Measurements from ENCODE around the gene ANKRD13B. TPM values are rescaled to one million over a fixed set of nuclear protein-coding genes. Genes with fewer than 3 reads are reported as not detected.

The ANKRD13B gene
- total RNA-seq, 1 donor from 2014 or later = 27.5 TPM

GRCh38 chr17:29561554-29562517 is 31.1 kb upstream of the ANKRD13B start:
- Mint-ChIP-seq H3K4me3 (ENCODE audit: low read depth) (no peak overlapping the region), H3K36me3 (ENCODE audit: insufficient read depth) (no peaks in the 10 kb centered on the region), H3K27ac (no peak overlapping the region), H3K27me3 (peaks cover 76% of the 10 kb centered on the region), H3K9me3 (ENCODE audit: low read depth) (no peaks in the 10 kb centered on the region), H3K4me1 (ENCODE audit: low read depth) (peaks cover 9% of the 10 kb centered on the region)
- no peak for TF ChIP-seq CTCF (IDR thresholded peaks at IDR 0.05; ENCODE audit: unreplicated experiment)
- no peak for DNase-seq (ENCODE audit: low spot score, unreplicated experiment)

GRCh38 chr17:29562615-29563014 is 30.3 kb upstream of the ANKRD13B start:
- Mint-ChIP-seq H3K27ac (no peak overlapping the region), H3K27me3 (peaks cover 68% of the 10 kb centered on the region), H3K4me3 (ENCODE audit: low read depth) (no peak overlapping the region), H3K9me3 (ENCODE audit: low read depth) (no peaks in the 10 kb centered on the region), H3K36me3 (ENCODE audit: insufficient read depth) (no peaks in the 10 kb centered on the region), H3K4me1 (ENCODE audit: low read depth) (peaks cover 4% of the 10 kb centered on the region)
- no peak for DNase-seq (ENCODE audit: low spot score, unreplicated experiment)
- TF ChIP-seq CTCF (IDR thresholded peaks at IDR 0.05; ENCODE audit: unreplicated experiment) = no peak

GRCh38 chr17:29563816-29564215 is 29.1 kb upstream of the ANKRD13B start:
- Mint-ChIP-seq H3K27ac (no peak overlapping the region), H3K4me3 (ENCODE audit: low read depth) (no peak overlapping the region), H3K9me3 (ENCODE audit: low read depth) (no peaks in the 10 kb centered on the region), H3K27me3 (peaks cover 63% of the 10 kb centered on the region), H3K4me1 (ENCODE audit: low read depth) (peaks cover 7% of the 10 kb centered on the region), H3K36me3 (ENCODE audit: insufficient read depth) (no peaks in the 10 kb centered on the region)
- DNase-seq (ENCODE audit: low spot score, unreplicated experiment) = no peak
- no peak for TF ChIP-seq CTCF (IDR thresholded peaks at IDR 0.05; ENCODE audit: unreplicated experiment)

- peak overlapping the region; percentile 66 for H3K4me3 Mint-ChIP-seq (ENCODE audit: low read depth)
- peak; percentile 28 for TF ChIP-seq CTCF (IDR thresholded peaks at IDR 0.05; ENCODE audit: unreplicated experiment)
- DNase-seq (ENCODE audit: low spot score, unreplicated experiment) = no peak
- H3K27me3 Mint-ChIP-seq = peaks cover 50% of the 10 kb centered on the region
- peaks cover 13% of the 10 kb centered on the region for H3K4me1 Mint-ChIP-seq (ENCODE audit: low read depth)
- peaks cover 3% of the 10 kb centered on the region for H3K36me3 Mint-ChIP-seq (ENCODE audit: insufficient read depth)
- no peaks in the 10 kb centered on the region for H3K9me3 Mint-ChIP-seq (ENCODE audit: low read depth)
- peak overlapping the region; percentile 79 for H3K27ac Mint-ChIP-seq
Measured at GRCh38 chr17:29565643-29566472, 27.1 kb upstream of the ANKRD13B start.

All from progenitor cell of endocrine pancreas (in vitro differentiated cells).